B cell (primary cell): ENCODE results near the gene SNTB2. TPM values are rescaled to one million over a fixed set of nuclear protein-coding genes. Genes with fewer than 3 reads are reported as not detected.
"Not testable (repeated sequence)": the region's sequence is repeated elsewhere in the genome, so short reads cannot be mapped to it uniquely, and the experiment has no call there.

ENCODE experiments used
- ATAC-seq: fragments of 200-7000 bp; cut with Tn5 transposase; one replicate; pipeline ENCODE4 v1.10.0; 2021; ENCODE audit warnings: low read depth, mild to moderate bottlenecking, moderate number of reproducible peaks, moderate library complexity
- CTCF ChIA-PET: fragments of 350-600 bp; sonication (Branson Sonifier 250); formaldehyde crosslinking; loops from one replicate; lab custom pipeline; 2021; ENCODE audit warnings: antibody characterized with exemption, inconsistent platforms; lab: Charles Lee
- POLR2A ChIA-PET: fragments of 350-600 bp; sonication (Branson Sonifier 250); formaldehyde crosslinking; loops from one replicate; lab custom pipeline; 2021; ENCODE audit warnings: antibody characterized with exemption; lab: Charles Lee
- DNase-seq: peaks from one replicate; pipeline ENCODE4 v3.0.0; 2013
- H2AFZ ChIP-seq: 2 replicates; pipeline ENCODE4 v1.6.1; 2012; ENCODE audit warnings: mild to moderate bottlenecking, low read depth, low read length; ENCODE audit not compliant: insufficient read depth, poor library complexity, severe bottlenecking
- H3K27ac ChIP-seq, 2 donors: 1 replicate in 1 of 2; 2 replicates in 1 of 2; pipeline ENCODE4 v1.5.1; 2012 to 2013; ENCODE audit warnings: low read length in 2 of 2, mild to moderate bottlenecking in 2 of 2, moderate library complexity in 1 of 2
- H3K27me3 ChIP-seq, 4 experiments: fragments of 200-600 bp in 1 of 4; sonication (generic) in 1 of 4; replicated peaks in 1 of 4; 1 replicate in 2 of 4; 2 replicates in 2 of 4; pipeline versions ENCODE4 v1.6.1 to v1.7.0; 2013 to 2016; ENCODE audit warnings: low read length in 3 of 4, mild to moderate bottlenecking in 2 of 4, mixed read lengths in 1 of 4, moderate library complexity in 1 of 4; ENCODE audit not compliant: insufficient read depth in 4 of 4, control insufficient read depth in 3 of 4; ENCODE audit errors: control extremely low read depth in 1 of 4
- H3K36me3 ChIP-seq, 2 experiments: replicated peaks in 1 of 2; 1 replicate in 1 of 2; 2 replicates in 1 of 2; pipeline versions ENCODE4 v1.6.1 to v1.7.1; 2013; ENCODE audit warnings: low read length in 1 of 2; ENCODE audit not compliant: insufficient read depth in 2 of 2, control insufficient read depth in 1 of 2; ENCODE audit errors: control extremely low read depth in 1 of 2, extremely low read depth in 1 of 2
- H3K4me1 ChIP-seq, 2 donors: fragments of 200-600 bp in 1 of 2; sonication (generic) in 1 of 2; 1 replicate in 1 of 2; 2 replicates in 1 of 2; pipeline versions ENCODE4 v1.5.1 to v1.6.1; 2013 to 2017; ENCODE audit warnings: low read length in 2 of 2; ENCODE audit not compliant: control insufficient read depth in 2 of 2, insufficient read depth in 2 of 2
- H3K4me2 ChIP-seq: replicated peaks from 2 replicates; pipeline ENCODE3; 2012; ENCODE audit warnings: mild to moderate bottlenecking, low read depth, low read length; ENCODE audit not compliant: poor library complexity, severe bottlenecking
- H3K4me3 ChIP-seq, 5 experiments: fragments of 200-600 bp in 1 of 5; sonication (generic) in 1 of 5; 1 replicate in 3 of 5; 2 replicates in 2 of 5; pipeline versions ENCODE4 v1.5.1 to v1.7.0; 2011 to 2016; ENCODE audit warnings: low read length in 4 of 5, mild to moderate bottlenecking in 4 of 5, low read depth in 2 of 5, control low read depth in 1 of 5, moderate library complexity in 1 of 5; ENCODE audit not compliant: insufficient read depth in 1 of 5; ENCODE audit errors: control extremely low read depth in 1 of 5, extremely low read depth in 1 of 5
- H3K79me2 ChIP-seq: fragments of 200-600 bp; sonication (generic); one replicate; pipeline ENCODE4 v1.6.0; 2016; ENCODE audit warnings: low read length; ENCODE audit not compliant: control insufficient read depth, insufficient read depth
- H3K9ac ChIP-seq: fragments of 200-600 bp; sonication (generic); 2 replicates; pipeline ENCODE4 v1.6.1; 2017; ENCODE audit warnings: mild to moderate bottlenecking, low read length, moderate library complexity
- H3K9me3 ChIP-seq, 3 donors: one replicate each; pipeline versions ENCODE4 v1.6.1 to v1.7.1; 2013; ENCODE audit warnings: low read length in 2 of 3; ENCODE audit not compliant: control insufficient read depth in 2 of 3, insufficient read depth in 1 of 3; ENCODE audit errors: control extremely low read depth in 1 of 3
- H4K20me1 ChIP-seq: 2 replicates; pipeline ENCODE4 v1.6.0; 2012; ENCODE audit warnings: mild to moderate bottlenecking, low read length; ENCODE audit not compliant: insufficient read depth, control insufficient read depth, poor library complexity, severe bottlenecking
- H3K27ac Mint-ChIP-seq: one replicate; pipeline ENCODE4 v1.8.0; 2021; ENCODE audit warnings: mixed read lengths
- H3K27me3 Mint-ChIP-seq: one replicate; pipeline ENCODE4 v1.8.0; 2021; ENCODE audit warnings: mixed read lengths
- H3K4me1 Mint-ChIP-seq: one replicate; pipeline ENCODE4 v1.8.0; 2021; ENCODE audit warnings: mixed read lengths
- H3K4me3 Mint-ChIP-seq: one replicate; pipeline ENCODE4 v1.8.0; 2021; ENCODE audit warnings: mixed read lengths
- H3K9me3 Mint-ChIP-seq: one replicate; pipeline ENCODE4 v1.8.0; 2022; ENCODE audit warnings: mixed read lengths; ENCODE audit not compliant: insufficient read depth
- EZH2 ChIP-seq: IDR thresholded peaks from 2 replicates; pipeline ENCODE4 v1.6.1; 2012; ENCODE audit warnings: borderline replicate concordance, low read depth, mild to moderate bottlenecking, moderate library complexity, low read length; ENCODE audit not compliant: insufficient read depth, poor library complexity, severe bottlenecking
- WGBS: methylation state at CpG from one replicate; pipeline ENCODE4 v1.1.5; 2013; ENCODE audit warnings: missing lambda C conversion rate; ENCODE audit not compliant: insufficient coverage; 5-methylcytosine and 5-hydroxymethylcytosine counted together
- intact Hi-C: fragments of 100-400 bp; cut with micrococcal nuclease; formaldehyde crosslinking; loops from one replicate; pipeline ENCODE4 v1.10.0; 2022
- polyA plus RNA-seq: library from polyadenylated mRNA; depleted of rRNA; stranded (reverse); fragments of >200 nt; gene quantifications from 2 replicates; pipeline ENCODE4 v1.2.3, GENCODE V29; 2012
- total RNA-seq, 2 donors: library from RNA; stranded (reverse); fragments of 120-200 nt in 1 of 2; gene quantifications; 1 replicate in 1 of 2; 2 replicates in 1 of 2; pipeline versions ENCODE4 v1.2.3 to v1.2.4, GENCODE V29; 2013 to 2022
- TF ChIP-seq, protein P1 (sequence below): fragments of 200-600 bp; IDR thresholded peaks from one replicate; pipeline ENCODE4 v1.8.0; 2022; ENCODE audit warnings: antibody characterized with exemption, mild to moderate bottlenecking

SNTB2 gene
- total and polyA plus RNA-seq, 2 donors (not counting 1 experiment from before 2014, with no cell fraction given) = 3.8 to 16.2 TPM

DNA sequence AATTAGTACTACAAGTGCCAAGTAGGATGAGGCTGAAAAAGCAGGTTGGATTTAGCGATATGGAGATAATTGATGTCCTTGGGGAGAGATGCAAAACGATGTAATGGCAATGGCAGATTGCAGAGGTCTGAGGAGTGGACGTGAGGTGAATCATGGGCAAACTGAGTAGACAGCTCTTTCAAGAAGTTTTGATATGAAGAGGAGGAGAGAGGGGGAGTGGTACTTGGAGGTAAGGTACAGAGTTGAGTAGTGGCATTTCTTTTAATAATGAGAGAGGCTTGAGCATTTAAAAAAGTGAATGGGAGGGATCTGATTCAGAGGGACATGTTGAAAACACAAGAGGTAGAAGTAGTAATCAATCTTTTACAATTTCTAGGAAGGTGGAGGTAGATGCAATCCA, 106.4 kb downstream of the SNTB2 start:
- Histone ChIP-seq H3K79me2 (no peaks in the 10 kb centered on the region), H2AFZ (no peak overlapping the region), H4K20me1 (no peaks in the 10 kb centered on the region), H3K27ac (no peak overlapping the region), H3K4me2 (no peak overlapping the region), H3K4me1 (no peaks in the 10 kb centered on the region), H3K36me3 (peaks cover 0 to 2% of the 10 kb centered on the region in 2 experiments), H3K9ac (no peak overlapping the region), H3K27me3 (no peaks in the 10 kb centered on the region), H3K4me3 (no peak overlapping the region), H3K9me3 (no peaks in the 10 kb centered on the region)
- WGBS = 91% methylated on average over 3 of the region's 3 CpGs
- POLR2A ChIA-PET = no interaction called here
- H3K4me3 Mint-ChIP-seq = no peak overlapping the region
- ATAC-seq (no peak), DNase-seq (no peak)
- TF ChIP-seq, protein P1, sequence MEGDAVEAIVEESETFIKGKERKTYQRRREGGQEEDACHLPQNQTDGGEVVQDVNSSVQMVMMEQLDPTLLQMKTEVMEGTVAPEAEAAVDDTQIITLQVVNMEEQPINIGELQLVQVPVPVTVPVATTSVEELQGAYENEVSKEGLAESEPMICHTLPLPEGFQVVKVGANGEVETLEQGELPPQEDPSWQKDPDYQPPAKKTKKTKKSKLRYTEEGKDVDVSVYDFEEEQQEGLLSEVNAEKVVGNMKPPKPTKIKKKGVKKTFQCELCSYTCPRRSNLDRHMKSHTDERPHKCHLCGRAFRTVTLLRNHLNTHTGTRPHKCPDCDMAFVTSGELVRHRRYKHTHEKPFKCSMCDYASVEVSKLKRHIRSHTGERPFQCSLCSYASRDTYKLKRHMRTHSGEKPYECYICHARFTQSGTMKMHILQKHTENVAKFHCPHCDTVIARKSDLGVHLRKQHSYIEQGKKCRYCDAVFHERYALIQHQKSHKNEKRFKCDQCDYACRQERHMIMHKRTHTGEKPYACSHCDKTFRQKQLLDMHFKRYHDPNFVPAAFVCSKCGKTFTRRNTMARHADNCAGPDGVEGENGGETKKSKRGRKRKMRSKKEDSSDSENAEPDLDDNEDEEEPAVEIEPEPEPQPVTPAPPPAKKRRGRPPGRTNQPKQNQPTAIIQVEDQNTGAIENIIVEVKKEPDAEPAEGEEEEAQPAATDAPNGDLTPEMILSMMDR = no peak
- no peak for TF ChIP-seq EZH2
- no peaks in the 10 kb centered on the region for H3K27me3 Mint-ChIP-seq
- H3K9me3 Mint-ChIP-seq = no peaks in the 10 kb centered on the region
- intact Hi-C loops = no loop called here
- no peak overlapping the region for H3K27ac Mint-ChIP-seq
- CTCF ChIA-PET = interaction anchor here (1.2 to 1.5 kb wide), 2 partner anchors 143 to 298 kb away, joined by 3 to 4 read pairs; no protein-coding TSS in a partner anchor
- H3K4me1 Mint-ChIP-seq = no peaks in the 10 kb centered on the region

DNA sequence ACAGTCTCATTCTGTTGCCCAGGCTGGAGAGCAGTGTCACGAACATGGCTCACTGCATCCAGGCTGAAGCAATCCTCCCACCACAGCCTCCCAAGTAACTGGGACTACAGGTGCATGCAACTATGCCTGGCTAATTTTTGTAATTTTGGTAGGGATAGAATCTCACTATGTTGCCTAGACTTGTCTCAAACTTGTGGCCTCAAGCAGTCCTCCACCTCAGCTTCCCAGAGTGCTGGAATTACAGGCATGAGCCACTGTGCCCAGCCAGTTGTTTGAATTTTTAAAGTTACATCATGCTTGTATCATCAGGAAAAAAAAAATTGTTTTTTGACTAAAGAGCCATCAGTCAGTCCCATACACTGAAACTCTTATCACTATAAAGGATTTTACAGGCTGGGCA, 107.1 kb downstream of the SNTB2 start:
- Histone ChIP-seq H3K79me2 (no peaks in the 10 kb centered on the region), H3K4me3 (no peak overlapping the region), H3K36me3 (peaks cover 0 to 2% of the 10 kb centered on the region in 2 experiments), H3K9me3 (no peaks in the 10 kb centered on the region), H3K27me3 (no peaks in the 10 kb centered on the region), H2AFZ (no peak overlapping the region), H4K20me1 (no peaks in the 10 kb centered on the region), H3K4me1 (no peaks in the 10 kb centered on the region), H3K4me2 (no peak overlapping the region), H3K9ac (no peak overlapping the region), H3K27ac (no peak overlapping the region)
- no peak overlapping the region for H3K27ac Mint-ChIP-seq
- no peak for ATAC-seq
- H3K9me3 Mint-ChIP-seq = no peaks in the 10 kb centered on the region
- POLR2A ChIA-PET = interaction anchor here (0.6 kb wide), 1 partner anchor 7 kb away, joined by 6 read pairs; no protein-coding TSS in a partner anchor
- WGBS = 100% methylated on average over 1 of the region's 1 CpG
- H3K27me3 Mint-ChIP-seq = no peaks in the 10 kb centered on the region
- H3K4me1 Mint-ChIP-seq = no peaks in the 10 kb centered on the region
- CTCF ChIA-PET = interaction anchor here (1.5 kb wide), 1 partner anchor 144 kb away, joined by 4 read pairs; no protein-coding TSS in a partner anchor
- intact Hi-C loops = no loop called here
- H3K4me3 Mint-ChIP-seq = no peak overlapping the region
- TF ChIP-seq, protein P1 = no peak
- TF ChIP-seq EZH2 = no peak
- DNase-seq = no peak

DNA sequence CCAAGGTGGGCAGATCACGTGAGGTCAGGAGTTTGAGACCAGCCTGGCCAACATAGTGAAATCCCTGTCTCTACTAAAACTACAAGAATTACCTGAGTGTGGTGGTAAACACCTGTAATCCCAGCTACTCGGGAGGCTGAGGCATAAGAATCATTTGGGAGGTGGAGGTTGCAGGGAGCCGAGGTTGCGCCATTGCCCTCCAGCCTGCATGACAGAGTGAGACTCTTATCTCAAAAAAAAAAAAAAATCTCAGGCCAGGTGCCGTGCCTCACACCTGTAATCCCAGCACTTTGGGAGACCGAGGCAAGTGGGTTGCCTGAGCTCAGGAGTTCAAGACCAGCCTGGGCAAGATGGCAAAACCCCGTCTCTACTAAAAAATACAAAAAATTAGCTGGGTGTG, 109.8 kb downstream of the SNTB2 start:
- H3K79me2 ChIP-seq, H2AFZ ChIP-seq, H3K4me3 Mint-ChIP-seq, H3K9me3 ChIP-seq, H3K27me3 ChIP-seq, H3K9ac ChIP-seq, H4K20me1 ChIP-seq, H3K4me1 ChIP-seq, H3K27ac ChIP-seq, H3K4me1 Mint-ChIP-seq, H3K9me3 Mint-ChIP-seq, H3K27ac Mint-ChIP-seq, DNase-seq, H3K36me3 ChIP-seq, intact Hi-C loops, H3K4me2 ChIP-seq, ATAC-seq, H3K4me3 ChIP-seq, H3K27me3 Mint-ChIP-seq: not testable (repeated sequence)
- 100% methylated on average over 3 of the region's 7 CpGs for whole genome bisulfite sequencing
- POLR2A ChIA-PET = interaction anchor here (0.6 kb wide), 1 partner anchor 1299 kb away, joined by 3 read pairs; no protein-coding TSS in a partner anchor
- CTCF ChIA-PET = interaction anchor here (1.0 to 2.1 kb wide), 2 partner anchors 9 to 11 kb away, joined by 3 to 11 read pairs; no protein-coding TSS in a partner anchor
